Right atrium auricular region (tissue), 2 donors: ENCODE measurements around the gene DYNLRB2. TPM values are rescaled to one million over a fixed set of nuclear protein-coding genes. Genes with fewer than 3 reads are reported as not detected.

ENCODE experiments used
- DNase-seq: peaks from one replicate; pipeline ENCODE4 v3.0.0-alpha.2; 2019; ENCODE audit warnings: low spot score
- H3K27ac ChIP-seq, 2 donors: fragments of 200-600 bp; sonication (generic); 1 replicate in 1 of 2; 2 replicates in 1 of 2; pipeline ENCODE4 v1.5.1; 2016 to 2019
- H3K27me3 ChIP-seq, 2 donors: fragments of 200-600 bp; sonication (generic); one replicate each; pipeline versions ENCODE4 v1.5.1 to v1.6.0; 2017 to 2019
- H3K36me3 ChIP-seq: fragments of 200-600 bp; sonication (generic); one replicate; pipeline ENCODE4 v1.5.1; 2016
- H3K4me1 ChIP-seq, 2 donors: fragments of 200-600 bp; sonication (generic); one replicate each; pipeline versions ENCODE4 v1.5.1 to v1.6.0; 2017 to 2019
- H3K4me3 ChIP-seq, 2 donors: fragments of 200-600 bp; sonication (generic); 1 replicate in 1 of 2; 2 replicates in 1 of 2; pipeline ENCODE4 v1.5.1; 2017 to 2019; ENCODE audit warnings: mild to moderate bottlenecking in 1 of 2, moderate library complexity in 1 of 2
- H3K9me3 ChIP-seq, 2 donors: fragments of 200-600 bp; sonication (generic); one replicate each; pipeline ENCODE4 v1.5.1; 2019
- total RNA-seq, 2 donors: library from RNA; depleted of rRNA; stranded (reverse); fragments of >200 nt; gene quantifications; one replicate each; pipeline ENCODE4 v1.1.0, GENCODE V29; 2016
- TF ChIP-seq, protein P1 (sequence below), 2 donors: fragments of 200-600 bp; sonication (generic); IDR thresholded peaks; one replicate each; pipeline ENCODE4 v1.5.1; 2019; ENCODE audit warnings: antibody characterized with exemption in 2 of 2

The DYNLRB2 gene
- total RNA-seq, 2 donors from 2014 or later = not detected

DNA sequence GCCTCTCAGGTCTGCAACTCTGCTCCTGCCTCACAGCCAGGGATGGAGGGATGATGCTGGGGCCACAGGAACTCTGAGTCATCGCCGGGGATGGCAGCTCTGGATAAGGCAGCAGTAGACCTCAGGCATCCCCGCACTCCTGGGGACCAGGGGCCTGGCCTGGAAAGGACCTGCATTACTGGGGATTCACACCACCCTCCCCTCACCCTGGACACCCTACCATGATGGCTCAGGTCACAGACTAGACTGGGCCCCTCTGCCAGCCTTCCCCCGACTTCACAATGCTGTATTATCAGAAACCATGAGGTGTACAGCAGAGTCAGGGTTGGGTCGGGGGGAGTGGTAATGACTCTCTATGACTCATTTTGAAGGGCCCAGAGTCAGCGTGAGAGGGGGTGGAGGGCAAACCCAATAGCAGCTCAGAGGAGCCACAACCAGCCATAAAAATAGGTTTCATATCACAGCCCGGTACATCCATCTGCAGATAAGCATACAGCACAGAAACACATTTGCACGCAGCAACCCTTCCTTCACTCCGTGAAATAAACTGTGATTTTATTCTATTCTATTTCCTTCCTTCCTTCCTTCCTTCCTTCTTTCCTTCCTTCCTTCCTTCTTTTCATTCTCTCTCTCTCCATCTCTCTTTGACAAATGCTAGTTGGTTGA is 28.8 kb downstream of the DYNLRB2 start:
- no peak for DNase-seq
- H3K36me3 ChIP-seq = no peaks in the 10 kb centered on the region
- H3K9me3 ChIP-seq = no peaks in the 10 kb centered on the region
- no peaks in the 10 kb centered on the region for H3K4me1 ChIP-seq
- TF ChIP-seq, protein P1, sequence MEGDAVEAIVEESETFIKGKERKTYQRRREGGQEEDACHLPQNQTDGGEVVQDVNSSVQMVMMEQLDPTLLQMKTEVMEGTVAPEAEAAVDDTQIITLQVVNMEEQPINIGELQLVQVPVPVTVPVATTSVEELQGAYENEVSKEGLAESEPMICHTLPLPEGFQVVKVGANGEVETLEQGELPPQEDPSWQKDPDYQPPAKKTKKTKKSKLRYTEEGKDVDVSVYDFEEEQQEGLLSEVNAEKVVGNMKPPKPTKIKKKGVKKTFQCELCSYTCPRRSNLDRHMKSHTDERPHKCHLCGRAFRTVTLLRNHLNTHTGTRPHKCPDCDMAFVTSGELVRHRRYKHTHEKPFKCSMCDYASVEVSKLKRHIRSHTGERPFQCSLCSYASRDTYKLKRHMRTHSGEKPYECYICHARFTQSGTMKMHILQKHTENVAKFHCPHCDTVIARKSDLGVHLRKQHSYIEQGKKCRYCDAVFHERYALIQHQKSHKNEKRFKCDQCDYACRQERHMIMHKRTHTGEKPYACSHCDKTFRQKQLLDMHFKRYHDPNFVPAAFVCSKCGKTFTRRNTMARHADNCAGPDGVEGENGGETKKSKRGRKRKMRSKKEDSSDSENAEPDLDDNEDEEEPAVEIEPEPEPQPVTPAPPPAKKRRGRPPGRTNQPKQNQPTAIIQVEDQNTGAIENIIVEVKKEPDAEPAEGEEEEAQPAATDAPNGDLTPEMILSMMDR (IDR thresholded peaks at IDR 0.05) = no peak
- H3K27ac ChIP-seq = no peak overlapping the region
- no peaks in the 10 kb centered on the region for H3K27me3 ChIP-seq
- no peak overlapping the region for H3K4me3 ChIP-seq

DNA sequence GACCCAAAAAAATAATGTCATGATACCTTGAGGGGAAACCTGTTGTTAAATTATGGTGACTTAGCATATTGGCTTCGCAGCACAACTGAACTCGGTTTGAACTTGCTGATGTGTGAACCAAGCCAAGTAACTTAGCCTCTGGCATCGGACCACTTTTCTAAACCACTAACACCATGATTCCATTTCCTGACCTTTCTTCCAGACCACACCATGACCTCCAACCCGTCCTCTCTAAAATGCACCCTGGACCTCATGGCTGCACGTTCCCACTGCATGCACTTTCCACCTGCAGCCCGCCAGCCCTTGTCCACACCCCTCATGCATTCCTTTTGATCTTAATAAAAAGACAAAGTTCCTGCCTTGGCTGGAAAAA is 29.3 kb downstream of the DYNLRB2 start:
- no peaks in the 10 kb centered on the region for H3K4me1 ChIP-seq
- TF ChIP-seq, protein P1 (IDR thresholded peaks at IDR 0.05) = no peak
- no peak overlapping the region for H3K27ac ChIP-seq
- DNase-seq = no peak
- H3K27me3 ChIP-seq = no peaks in the 10 kb centered on the region
- no peaks in the 10 kb centered on the region for H3K36me3 ChIP-seq
- H3K9me3 ChIP-seq = no peaks in the 10 kb centered on the region
- H3K4me3 ChIP-seq = no peak overlapping the region

DNA sequence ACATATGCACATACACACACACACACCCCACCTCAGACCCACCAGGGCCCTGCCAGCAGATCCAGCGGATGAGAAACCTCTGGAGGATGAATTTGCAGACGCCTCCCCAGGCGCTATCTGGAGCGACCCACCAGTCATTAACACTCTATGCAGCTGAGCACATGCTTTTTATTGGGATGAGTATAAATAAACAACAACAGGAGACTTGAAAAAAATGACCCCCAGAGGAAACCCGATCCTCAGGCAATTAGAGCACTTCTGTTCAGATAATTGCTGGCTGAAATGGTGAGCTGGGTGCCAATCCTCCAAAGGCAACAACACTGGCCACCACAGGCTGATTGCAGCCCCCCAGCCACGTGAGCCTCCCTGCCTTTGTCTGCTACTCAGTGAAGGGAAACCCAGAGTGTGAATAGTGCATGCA is 32.9 kb downstream of the DYNLRB2 start:
- DNase-seq = no peak
- H3K36me3 ChIP-seq = no peaks in the 10 kb centered on the region
- no peak overlapping the region for H3K27ac ChIP-seq
- no peaks in the 10 kb centered on the region for H3K27me3 ChIP-seq
- no peak overlapping the region for H3K4me3 ChIP-seq
- TF ChIP-seq, protein P1 (IDR thresholded peaks at IDR 0.05) = no peak
- H3K4me1 ChIP-seq = no peaks in the 10 kb centered on the region
- H3K9me3 ChIP-seq = no peaks in the 10 kb centered on the region

DNA sequence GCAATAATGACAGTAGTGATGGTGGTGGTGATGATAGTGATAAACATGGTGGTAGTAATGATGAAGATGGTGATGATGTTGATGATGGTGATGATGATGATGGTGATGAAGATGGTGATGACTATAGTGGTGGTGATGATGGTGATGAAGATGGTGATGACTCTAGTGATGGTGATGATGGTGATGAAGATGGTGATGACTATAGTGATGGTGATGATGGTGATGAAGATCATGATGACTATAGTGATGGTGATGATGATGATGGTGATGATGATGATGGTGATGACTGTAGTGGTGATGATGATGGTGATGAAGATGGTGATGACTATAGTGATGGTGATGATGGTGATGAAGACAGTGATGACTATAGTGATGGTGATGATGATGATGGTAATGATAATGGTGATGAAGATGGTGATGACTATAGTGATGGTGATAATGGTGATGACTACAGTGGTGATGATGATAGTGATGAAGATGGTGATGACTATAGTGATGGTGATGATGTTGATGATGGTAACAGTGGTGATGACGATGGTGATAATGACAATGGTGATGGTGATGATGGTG is 35.6 kb downstream of the DYNLRB2 start:
- Histone ChIP-seq H3K4me3 (no peak overlapping the region), H3K9me3 (no peaks in the 10 kb centered on the region), H3K4me1 (no peaks in the 10 kb centered on the region), H3K27ac (no peak overlapping the region), H3K36me3 (no peaks in the 10 kb centered on the region), H3K27me3 (no peaks in the 10 kb centered on the region)
- TF ChIP-seq, protein P1 (IDR thresholded peaks at IDR 0.05) = no peak
- no peak for DNase-seq

DNA sequence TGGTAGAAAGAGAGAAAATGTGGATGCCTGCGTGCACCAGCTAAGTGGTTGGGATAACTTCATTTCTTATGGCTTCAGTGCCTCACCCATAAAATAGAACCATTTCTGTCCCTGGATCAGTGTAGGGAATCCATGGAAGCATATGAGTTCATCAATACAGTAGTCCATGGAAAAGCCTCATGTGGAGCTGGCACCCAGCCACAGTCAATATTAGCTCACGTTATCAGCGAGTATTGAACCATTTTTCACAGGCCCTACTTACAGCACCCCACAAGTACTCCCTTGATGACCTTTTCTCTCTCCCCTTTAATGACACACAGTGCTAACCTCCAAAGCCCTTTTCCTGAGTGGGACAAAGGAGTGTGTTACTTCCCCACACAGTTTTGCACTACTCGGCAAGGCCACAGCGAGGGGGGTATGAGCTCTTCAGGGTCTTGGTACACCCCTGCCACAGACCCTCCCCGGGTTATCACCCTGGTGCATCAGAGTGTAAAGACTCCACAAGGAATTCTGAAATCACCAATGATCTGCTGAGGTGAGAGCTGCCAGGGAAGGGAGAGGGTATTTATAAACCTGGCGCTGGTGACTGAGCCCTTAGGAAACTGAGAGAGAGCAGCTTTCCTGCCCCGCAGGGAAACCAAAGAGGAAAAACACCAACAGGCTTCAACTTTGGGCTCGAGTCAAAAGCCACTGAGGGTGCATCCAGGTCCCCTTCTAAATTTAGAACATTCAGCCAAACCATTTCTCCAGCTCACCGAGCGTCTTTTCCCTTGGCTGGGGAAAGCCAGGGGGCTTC is 36.9 kb downstream of the DYNLRB2 start:
- Histone ChIP-seq H3K36me3 (no peaks in the 10 kb centered on the region), H3K27me3 (no peaks in the 10 kb centered on the region), H3K9me3 (no peaks in the 10 kb centered on the region), H3K4me3 (no peak overlapping the region), H3K27ac (no peak overlapping the region), H3K4me1 (no peaks in the 10 kb centered on the region)
- DNase-seq = no peak
- TF ChIP-seq, protein P1 (IDR thresholded peaks at IDR 0.05) = no peak
